Thymus (tissue), 11 donors: ENCODE measurements around the gene SLC36A4. TPM values are rescaled to one million over a fixed set of nuclear protein-coding genes. Genes with fewer than 3 reads are reported as not detected.

ENCODE experiments used
- DNase-seq, 9 donors: peaks; one replicate each; pipeline ENCODE4 v3.0.0-alpha.2; 2013; ENCODE audit warnings: low spot score in 9 of 9, low read depth in 6 of 9, missing footprints in 1 of 9
- H3K27ac ChIP-seq, 2 donors: one replicate each; pipeline ENCODE4 v1.5.1; 2013; ENCODE audit warnings: control low read depth in 1 of 2, low read depth in 1 of 2, low read length in 1 of 2, mild to moderate bottlenecking in 1 of 2, moderate library complexity in 1 of 2
- H3K27me3 ChIP-seq, 2 donors: one replicate each; pipeline ENCODE4 v1.5.1; 2013; ENCODE audit warnings: low read length in 1 of 2; ENCODE audit not compliant: control insufficient read depth in 2 of 2, insufficient read depth in 1 of 2
- H3K36me3 ChIP-seq, 2 donors: one replicate each; pipeline ENCODE4 v1.5.1; 2013; ENCODE audit warnings: low read length in 1 of 2, mild to moderate bottlenecking in 1 of 2, moderate library complexity in 1 of 2; ENCODE audit not compliant: control insufficient read depth in 2 of 2, insufficient read depth in 2 of 2
- H3K4me1 ChIP-seq, 2 donors: one replicate each; pipeline ENCODE4 v1.5.1; 2013; ENCODE audit warnings: low read length in 2 of 2; ENCODE audit not compliant: control insufficient read depth in 2 of 2, insufficient read depth in 2 of 2
- H3K4me3 ChIP-seq, 2 donors: one replicate each; pipeline ENCODE4 v1.5.1; 2013; ENCODE audit warnings: low read length in 2 of 2, control low read depth in 1 of 2, mild to moderate bottlenecking in 1 of 2
- H3K9me3 ChIP-seq, 2 donors: one replicate each; pipeline ENCODE4 v1.5.1; 2013; ENCODE audit warnings: low read length in 1 of 2, mild to moderate bottlenecking in 1 of 2; ENCODE audit not compliant: control insufficient read depth in 2 of 2, insufficient read depth in 1 of 2
- whole genome bisulfite sequencing: extraction: QIAGEN DNeasy Blood & Tissue Kit; methylation state at CpG from one replicate; pipeline ENCODE4 v1.1.7; 2013; 5-methylcytosine and 5-hydroxymethylcytosine counted together
- polyA plus RNA-seq: library from polyadenylated mRNA; stranded (reverse); fragments of 200-250 nt; gene quantifications from one replicate; pipeline ENCODE4 v1.2.3, GENCODE V29; 2013
- total RNA-seq: library from RNA; stranded (reverse); fragments of 120-200 nt; gene quantifications from one replicate; pipeline ENCODE4 v1.2.4, GENCODE V29; 2013
- donor health status: healthy.

Gene SLC36A4
- total and polyA plus RNA-seq, 2 donors, result 5.5 to 6.9 TPM

DNA sequence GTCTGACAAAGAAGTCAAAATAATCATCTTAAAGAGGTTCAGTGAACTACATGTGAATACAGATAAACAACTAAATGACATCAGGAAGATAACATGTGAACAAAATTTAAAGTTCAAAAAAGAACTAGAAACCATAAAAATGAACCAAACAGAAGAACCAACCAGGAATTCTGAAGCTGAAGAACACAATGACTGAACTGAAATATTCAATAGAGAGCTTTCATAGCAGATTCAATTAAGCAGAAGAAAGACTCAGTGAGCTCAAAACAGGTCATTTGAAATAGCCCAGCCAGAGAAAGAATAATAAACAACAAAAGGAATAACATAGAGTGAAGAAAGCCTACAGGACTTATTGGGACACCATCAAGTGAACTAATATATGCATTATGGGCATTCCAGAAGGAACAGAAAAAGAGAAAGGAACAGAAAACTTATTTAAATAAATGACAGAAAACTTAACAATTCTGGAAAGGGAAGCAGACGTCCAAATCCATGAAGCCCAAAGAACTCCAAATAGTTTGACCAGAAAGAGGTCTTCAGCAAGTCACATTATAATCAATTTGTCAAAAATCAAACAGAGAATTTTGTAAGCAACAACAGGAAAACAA, 11.0 kb upstream of the SLC36A4 start:
- Histone ChIP-seq H3K9me3 (no peaks in the 10 kb centered on the region), H3K27ac (no peak overlapping the region), H3K27me3 (no peaks in the 10 kb centered on the region), H3K4me3 (no peak overlapping the region), H3K36me3 (no peaks in the 10 kb centered on the region), H3K4me1 (no peaks in the 10 kb centered on the region)
- no peak for DNase-seq
- 94% methylated on average over 1 of the region's 1 CpG for WGBS

DNA sequence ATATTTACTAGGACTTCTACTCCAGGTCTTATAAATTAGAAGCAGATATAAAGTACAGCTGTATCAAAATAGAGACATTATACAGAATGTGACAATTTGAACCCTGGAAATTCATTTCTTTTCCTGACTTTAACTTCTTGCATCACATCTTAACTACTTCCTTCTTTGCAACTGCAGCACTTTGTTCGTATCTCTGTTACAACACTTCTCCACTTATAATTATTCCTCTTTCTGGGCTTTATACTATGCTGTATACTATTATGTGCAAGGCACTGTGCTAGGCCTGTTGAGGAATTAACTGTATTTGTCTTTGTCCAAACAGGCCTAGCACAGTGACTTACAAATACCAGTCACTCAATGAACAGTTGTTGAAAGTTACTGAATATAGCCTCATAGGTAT, 1.8 kb upstream of the SLC36A4 start:
- H3K4me1 ChIP-seq, result no peaks in the 10 kb centered on the region
- WGBS, result 95% methylated on average over 1 of the region's 1 CpG
- DNase-seq, result no peak
- H3K4me3 ChIP-seq, result no peak overlapping the region
- H3K27ac ChIP-seq, result no peak overlapping the region
- no peaks in the 10 kb centered on the region for H3K9me3 ChIP-seq
- H3K27me3 ChIP-seq, result no peaks in the 10 kb centered on the region
- no peaks in the 10 kb centered on the region for H3K36me3 ChIP-seq

DNA sequence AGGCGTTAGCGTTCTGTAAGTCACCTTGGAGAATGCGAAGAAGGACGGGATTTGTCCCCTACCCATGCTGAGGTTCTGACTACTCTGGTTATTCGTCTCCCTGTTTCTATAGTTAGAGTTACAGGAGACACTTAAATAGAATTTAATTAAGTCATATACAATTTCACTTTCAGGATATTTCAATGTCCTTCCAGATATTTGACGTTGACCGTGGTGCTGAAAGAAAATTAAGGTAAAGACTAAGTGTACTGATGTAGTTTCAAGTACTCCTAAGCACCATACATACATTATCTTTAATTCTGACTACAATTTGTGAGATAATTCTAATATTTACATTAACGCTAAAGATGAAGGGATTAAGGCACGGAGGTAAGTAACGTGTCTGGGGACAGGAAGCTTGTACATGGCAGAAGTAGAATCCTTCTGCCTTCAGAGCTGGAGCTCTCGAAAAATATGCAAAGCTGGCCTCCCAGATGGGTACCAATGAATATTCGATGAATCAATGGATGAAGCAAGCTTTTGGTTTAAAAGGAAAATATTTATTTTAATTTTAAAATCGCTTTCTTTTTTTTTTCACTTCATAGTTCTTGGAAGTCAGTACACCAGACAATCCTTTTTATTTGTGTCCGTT, 539 bp upstream of the SLC36A4 start:
- Histone ChIP-seq H3K4me3 (peak overlapping the region; percentile 64 to 68), H3K27me3 (no peaks in the 10 kb centered on the region), H3K36me3 (no peaks in the 10 kb centered on the region), H3K27ac (peak overlapping the region in 1 of 2 donors; percentile 50), H3K4me1 (no peaks in the 10 kb centered on the region), H3K9me3 (no peaks in the 10 kb centered on the region)
- peak in 3 of 9 donors; percentile 0 to 36 (median 15) for DNase-seq
- 23% methylated on average over 14 of the region's 14 CpGs for WGBS

DNA sequence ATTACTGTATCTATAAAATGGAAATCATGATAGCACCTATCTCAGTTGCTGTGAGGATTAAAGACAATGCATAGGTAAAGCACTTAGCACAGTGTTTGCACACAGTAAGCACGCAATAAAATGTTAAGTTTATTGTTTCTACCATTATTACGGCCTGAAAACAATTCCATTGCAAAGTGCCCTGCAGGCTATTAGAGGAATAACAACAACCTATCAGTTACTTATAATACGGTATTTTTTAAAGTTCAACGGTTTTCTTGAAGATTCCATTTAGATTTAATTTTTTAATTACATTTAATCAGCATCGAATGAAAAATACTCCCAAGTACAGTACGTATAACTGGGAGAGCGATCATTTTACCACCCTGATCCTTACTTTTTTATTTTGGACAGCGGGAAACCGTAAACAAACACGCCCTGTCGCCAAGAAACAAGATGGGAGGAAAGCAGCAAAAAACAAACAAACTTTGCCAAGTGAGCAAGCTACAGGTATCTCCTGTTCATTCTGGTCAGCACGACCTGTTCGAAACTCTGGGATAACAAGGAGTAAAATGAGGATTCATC, 893 bp downstream of the SLC36A4 start:
- peak in 2 of 9 donors; percentile 1 to 4 for DNase-seq
- WGBS, result 14% methylated on average over 13 of the region's 13 CpGs
- H3K36me3 ChIP-seq, result no peaks in the 10 kb centered on the region
- no peaks in the 10 kb centered on the region for H3K4me1 ChIP-seq
- H3K9me3 ChIP-seq, result no peaks in the 10 kb centered on the region
- H3K4me3 ChIP-seq, result peak overlapping the region; percentile 64 to 68
- H3K27me3 ChIP-seq, result no peaks in the 10 kb centered on the region
- peak overlapping the region; percentile 70 to 88 for H3K27ac ChIP-seq

DNA sequence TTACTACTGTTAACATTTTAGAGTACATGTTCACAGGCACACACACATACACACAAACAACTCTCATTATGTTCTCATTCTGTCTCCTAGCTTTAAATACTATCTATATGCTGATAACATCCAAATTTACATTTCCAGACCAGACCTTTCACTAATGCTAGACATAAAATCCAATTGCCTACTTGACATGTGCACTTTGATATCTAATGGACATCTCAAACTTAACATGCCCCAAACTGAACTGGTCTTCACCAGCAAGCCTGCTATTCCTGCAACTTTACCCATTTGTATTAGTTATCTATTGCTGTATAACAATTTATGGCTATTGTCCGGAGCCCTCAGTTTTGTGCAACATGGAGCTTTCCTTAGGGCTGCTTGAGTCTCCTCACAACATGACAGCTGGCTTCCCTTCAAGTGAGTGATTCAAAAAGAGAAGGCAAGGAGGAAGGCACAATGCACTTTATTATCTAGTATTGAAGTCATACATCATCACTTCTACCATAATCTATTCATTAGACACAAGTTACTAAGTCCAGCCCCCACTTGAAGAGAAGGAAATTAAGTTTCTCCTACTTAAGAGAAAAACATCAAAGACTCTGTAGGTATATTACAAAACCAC, 3.0 kb downstream of the SLC36A4 start:
- H3K9me3 ChIP-seq, result no peaks in the 10 kb centered on the region
- no peak overlapping the region for H3K4me3 ChIP-seq
- H3K4me1 ChIP-seq, result no peaks in the 10 kb centered on the region
- no peaks in the 10 kb centered on the region for H3K27me3 ChIP-seq
- no peak for DNase-seq
- H3K36me3 ChIP-seq, result no peaks in the 10 kb centered on the region
- H3K27ac ChIP-seq, result no peak overlapping the region
- 100% methylated on average over 1 of the region's 1 CpG for WGBS

DNA sequence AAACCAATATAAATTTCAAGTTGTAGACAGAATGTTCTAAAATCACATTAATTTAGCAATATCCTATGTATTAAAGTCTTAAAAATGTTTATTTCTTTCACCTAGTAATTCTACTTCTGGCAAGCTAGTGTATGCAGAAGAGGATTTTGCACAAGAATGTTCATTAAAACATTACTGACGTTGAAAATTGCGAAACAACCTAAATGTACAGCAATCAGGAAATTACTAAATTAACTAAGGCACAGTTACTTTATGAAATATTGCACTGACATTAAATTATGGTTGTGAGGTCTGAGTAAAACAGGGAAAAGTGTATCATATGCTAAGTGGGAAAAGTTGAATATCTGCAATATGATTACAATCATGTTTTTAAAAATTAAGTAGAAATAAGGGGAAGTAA, 4.1 kb downstream of the SLC36A4 start:
- H3K27ac ChIP-seq, result no peak overlapping the region
- 94% methylated on average over 2 of the region's 2 CpGs for WGBS

DNA sequence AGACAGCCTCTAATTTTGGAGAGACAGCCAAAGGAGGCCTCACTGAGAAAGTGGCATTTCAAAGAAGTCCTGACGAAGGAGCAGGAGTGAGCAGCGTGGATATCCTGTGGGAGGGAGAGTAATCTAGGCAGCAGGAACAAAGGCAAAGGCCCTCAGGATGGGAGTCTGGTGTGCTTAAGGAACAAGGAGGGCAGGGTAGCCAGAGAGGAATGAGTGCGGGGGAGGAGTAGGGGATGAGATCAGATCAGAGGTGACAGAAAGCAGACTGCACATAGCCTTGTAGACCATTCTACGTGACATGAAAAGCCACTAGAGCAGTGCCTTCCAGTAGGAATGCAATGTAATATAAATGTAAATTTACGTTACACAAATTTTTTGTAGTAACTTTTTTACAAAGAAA, 5.6 kb downstream of the SLC36A4 start:
- WGBS, result 98% methylated on average over 5 of the region's 5 CpGs
- peaks cover 0 to 4% of the 10 kb centered on the region in 2 donors for H3K9me3 ChIP-seq
- no peaks in the 10 kb centered on the region for H3K4me1 ChIP-seq
- no peak overlapping the region for H3K27ac ChIP-seq
- no peak overlapping the region for H3K4me3 ChIP-seq
- no peaks in the 10 kb centered on the region for H3K27me3 ChIP-seq
- DNase-seq, result no peak
- peaks cover 0 to 3% of the 10 kb centered on the region in 2 donors for H3K36me3 ChIP-seq

More for the DNA sequence above, 4.1 kb downstream of the SLC36A4 start:
- H3K9me3 ChIP-seq, result peaks cover 0 to 4% of the 10 kb centered on the region in 2 donors
- DNase-seq, result no peak
- no peak overlapping the region for H3K4me3 ChIP-seq
- H3K4me1 ChIP-seq, result no peaks in the 10 kb centered on the region
- no peaks in the 10 kb centered on the region for H3K27me3 ChIP-seq
- H3K36me3 ChIP-seq, result no peaks in the 10 kb centered on the region

DNA sequence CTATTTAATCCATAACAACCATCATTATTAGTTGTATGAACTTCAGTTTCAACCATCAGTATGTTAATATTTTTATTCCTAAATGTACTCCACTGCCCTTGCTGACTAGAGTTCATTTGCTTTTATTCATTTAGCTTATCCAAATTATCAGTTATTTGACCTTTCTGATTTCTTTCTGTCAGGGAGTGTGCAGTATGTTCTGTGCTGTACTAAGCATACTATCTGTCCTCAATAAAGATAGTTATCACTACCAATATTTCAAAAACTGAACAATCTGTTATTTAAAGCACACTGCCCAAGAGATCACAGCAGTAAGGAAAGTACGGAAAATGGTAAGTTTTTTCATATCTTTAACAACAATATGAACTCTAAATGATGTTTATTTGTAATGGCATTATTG, 8.3 kb downstream of the SLC36A4 start:
- no peak for DNase-seq
- Histone ChIP-seq H3K9me3 (peaks cover 0 to 4% of the 10 kb centered on the region in 2 donors), H3K4me1 (no peaks in the 10 kb centered on the region), H3K4me3 (no peak overlapping the region), H3K27me3 (no peaks in the 10 kb centered on the region), H3K36me3 (peaks cover 0 to 3% of the 10 kb centered on the region in 2 donors), H3K27ac (no peak overlapping the region)
- WGBS, result 100% methylated on average over 1 of the region's 1 CpG

DNA sequence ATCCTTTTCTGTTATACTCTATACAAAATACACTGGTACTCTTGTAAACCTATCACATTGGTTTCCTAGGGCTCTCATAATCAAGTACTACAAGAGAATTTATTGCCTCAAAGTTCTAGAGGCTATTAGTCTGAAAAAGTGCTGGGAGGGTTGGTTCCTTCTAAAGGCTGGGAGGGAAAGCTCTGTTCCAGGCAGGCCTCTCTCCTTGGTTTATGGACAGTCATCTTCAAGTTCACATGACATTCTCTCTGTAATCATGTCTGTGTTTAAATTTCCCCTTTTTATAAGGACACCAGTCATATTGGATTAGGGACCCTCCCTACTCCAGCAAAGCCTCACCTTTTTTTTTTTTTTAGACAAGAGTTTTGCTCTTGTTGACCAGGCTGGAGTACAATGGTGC, 9.1 kb downstream of the SLC36A4 start:
- Histone ChIP-seq H3K27ac (no peak overlapping the region), H3K9me3 (peaks cover 0 to 4% of the 10 kb centered on the region in 2 donors), H3K4me1 (no peaks in the 10 kb centered on the region)

More for the DNA sequence above, 9.1 kb downstream of the SLC36A4 start:
- no peak for DNase-seq
- Histone ChIP-seq H3K27me3 (no peaks in the 10 kb centered on the region), H3K4me3 (no peak overlapping the region), H3K36me3 (peaks cover 0 to 3% of the 10 kb centered on the region in 2 donors)
